OCI-LY7 (cell line): ENCODE data around the gene CD69. TPM values are rescaled to one million over a fixed set of nuclear protein-coding genes. Genes with fewer than 3 reads are reported as not detected.
A peak's percentile ranks its signal among the peaks of the same experiment; 100 is the strongest.

Experiments
- BruUV-seq: library from RNA; stranded (reverse); fragments of 400-500 nt; replicated peaks from 2 replicates; lab custom pipeline; 2021; lab: Mats Ljungman, UMichigan
- CTCF ChIA-PET: fragments of 300-600 bp; sonication (Branson Sonifier 250); formaldehyde crosslinking; loops from one replicate; lab custom pipeline; 2022; ENCODE audit warnings: antibody characterized with exemption; ENCODE audit not compliant: unreplicated experiment; lab: Charles Lee
- POLR2A ChIA-PET: fragments of 300-600 bp; sonication (Branson Sonifier 250); formaldehyde crosslinking; loops from one replicate; lab custom pipeline; 2022; ENCODE audit warnings: antibody characterized with exemption; lab: Charles Lee
- DNase-seq: peaks from one replicate; pipeline ENCODE4 v3.0.0-alpha.2; 2015; ENCODE audit warnings: low spot score
- H2AFZ ChIP-seq: fragments of 200-600 bp; sonication (generic), shearing (Covaris generic); 2 replicates; pipeline ENCODE4 v1.6.1; 2014; ENCODE audit warnings: mild to moderate bottlenecking, antibody characterized with exemption, low read length, moderate library complexity
- H3K27ac ChIP-seq: fragments of 200-600 bp; sonication (generic); 2 replicates; pipeline ENCODE4 v1.5.1; 2014; ENCODE audit warnings: mixed run types, low read depth, mild to moderate bottlenecking, moderate library complexity, low read length, inconsistent platforms; ENCODE audit not compliant: poor library complexity, severe bottlenecking
- H3K36me3 ChIP-seq: fragments of 200-600 bp; sonication (generic); 2 replicates; pipeline ENCODE4 v1.6.1; 2014; ENCODE audit warnings: mild to moderate bottlenecking, antibody characterized with exemption, low read length, moderate library complexity, mixed read lengths; ENCODE audit not compliant: insufficient read depth
- H3K4me1 ChIP-seq: fragments of 200-600 bp; sonication (generic); 2 replicates; pipeline ENCODE4 v1.5.1; 2014; ENCODE audit warnings: mild to moderate bottlenecking, low read length; ENCODE audit not compliant: insufficient read depth, poor library complexity, severe bottlenecking
- H3K4me2 ChIP-seq: fragments of 200-600 bp; sonication (generic); 2 replicates; pipeline ENCODE4 v1.6.1; 2014; ENCODE audit warnings: mild to moderate bottlenecking, low read length
- H3K4me3 ChIP-seq: fragments of 200-600 bp; sonication (generic); 2 replicates; pipeline ENCODE4 v1.5.1; 2014; ENCODE audit warnings: mild to moderate bottlenecking, low read depth, low read length; ENCODE audit not compliant: poor library complexity, severe bottlenecking
- H3K79me2 ChIP-seq: fragments of 200-600 bp; sonication (generic); 2 replicates; pipeline ENCODE4 v1.6.1; 2016; ENCODE audit warnings: low read depth, mild to moderate bottlenecking, low read length, moderate library complexity, mixed read lengths; ENCODE audit not compliant: insufficient read depth
- H3K9me2 ChIP-seq: fragments of 200-600 bp; sonication (generic); 2 replicates; pipeline ENCODE4 v1.6.1; 2016; ENCODE audit warnings: mild to moderate bottlenecking, low read length, mixed read lengths; ENCODE audit not compliant: insufficient read depth
- H3K9me3 ChIP-seq: fragments of 200-600 bp; sonication (generic); 2 replicates; pipeline ENCODE4 v1.6.1; 2014; ENCODE audit warnings: mild to moderate bottlenecking, mixed run types, low read length, mixed read lengths
- H4K20me1 ChIP-seq: fragments of 200-600 bp; sonication (generic); 2 replicates; pipeline ENCODE4 v1.6.1; 2014; ENCODE audit warnings: mild to moderate bottlenecking, antibody characterized with exemption, low read length, moderate library complexity, mixed read lengths; ENCODE audit not compliant: insufficient read depth
- CTCF ChIP-seq: fragments of 200-600 bp; sonication (generic); conservative IDR thresholded peaks from 2 replicates; pipeline ENCODE4 v1.5.1; 2014; ENCODE audit warnings: mild to moderate bottlenecking, antibody characterized with exemption, low read length, moderate library complexity, mixed read lengths
- EZH2phosphoT487 ChIP-seq: fragments of 200-600 bp; sonication (generic); IDR thresholded peaks from 2 replicates; pipeline ENCODE4 v1.6.1; 2018; ENCODE audit warnings: low read depth, borderline replicate concordance, mild to moderate bottlenecking, mixed run types, antibody characterized with exemption, low read length, moderate library complexity, mixed read lengths
- intact Hi-C: fragments of 100-400 bp; cut with micrococcal nuclease; formaldehyde crosslinking; loops from one replicate; pipeline ENCODE4 v1.10.0; 2022; ENCODE audit not compliant: unreplicated experiment
- total RNA-seq, 2 experiments: library from RNA; depleted of rRNA in 1 of 2; stranded (reverse); fragments of >200 nt in 1 of 2; shearing (Covaris generic) in 1 of 2; gene quantifications; 2 replicates each; pipeline ENCODE4 v1.2.3, GENCODE V29; 2014 to 2022

Gene CD69
- total RNA-seq, 2 experiments from 2014 or later, result 10.3 to 12.3 TPM

DNA sequence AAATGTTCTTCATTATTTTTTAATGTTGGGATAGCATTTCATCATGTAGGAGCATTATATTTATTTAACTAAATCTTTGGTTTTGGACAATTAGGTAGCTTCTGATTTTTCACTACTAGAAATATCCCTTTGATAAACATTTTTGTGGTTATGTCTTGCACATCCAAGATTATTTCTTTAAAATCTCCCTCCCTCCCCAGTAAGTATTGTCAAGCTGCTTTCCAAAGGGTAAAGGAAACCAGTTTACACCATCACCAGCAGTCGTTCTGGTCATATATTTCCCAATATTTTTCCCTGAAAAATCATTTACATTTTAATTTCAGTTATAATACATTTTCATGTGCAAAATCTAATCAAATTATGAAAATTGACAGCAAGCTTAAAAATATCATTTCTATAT lies 11.1 kb downstream of the CD69 start:
- POLR2A ChIA-PET, result interaction anchor here (0.6 to 3.9 kb wide), 10 partner anchors 9 to 445 kb away, joined by 3 to 23 read pairs (median 6); partner anchors contain the start of gene CD69
- Histone ChIP-seq H3K4me1 (peaks cover 48% of the 10 kb centered on the region), H3K4me2 (no peak overlapping the region), H3K36me3 (peaks cover 23% of the 10 kb centered on the region), H3K9me2 (no peaks in the 10 kb centered on the region), H3K9me3 (no peaks in the 10 kb centered on the region), H3K27ac (no peak overlapping the region), H4K20me1 (no peaks in the 10 kb centered on the region), H2AFZ (no peak overlapping the region; the same call in 1 of the 2 replicates), H3K79me2 (no peaks in the 10 kb centered on the region), H3K4me3 (no peak overlapping the region)
- no TSS peak for BruUV-seq
- no peak for TF ChIP-seq CTCF
- TF ChIP-seq EZH2phosphoT487, result no peak
- CTCF ChIA-PET, result interaction anchor here (5.6 kb wide), 1 partner anchor 48 kb away, joined by 65 read pairs; no protein-coding TSS in a partner anchor
- no peak for DNase-seq
- intact Hi-C loops, result loop anchor here (1.0 to 10.0 kb wide), 6 partner anchors 49 to 805 kb away; partner anchors contain the start of gene CLEC2B

DNA sequence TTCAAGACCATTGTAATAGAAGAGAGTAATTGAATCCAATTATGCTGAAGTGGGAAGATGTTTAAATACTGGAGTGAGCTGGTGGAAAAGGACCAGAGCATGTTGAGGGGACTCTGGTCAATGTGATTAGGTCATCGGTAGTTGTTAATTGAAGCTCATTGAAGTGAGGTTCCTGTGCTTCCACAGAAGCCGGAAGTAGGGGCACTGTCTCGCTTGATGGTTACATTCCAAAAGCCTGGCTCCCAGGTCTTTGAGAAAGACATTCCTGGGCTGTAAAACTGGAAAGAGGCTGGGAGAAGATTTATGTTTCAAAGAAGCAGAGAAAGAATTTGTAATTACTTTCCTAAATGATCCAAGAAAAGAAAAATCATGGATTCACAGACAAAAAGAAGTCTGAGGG lies 15.5 kb downstream of the CD69 start:
- no peaks in the 10 kb centered on the region for H4K20me1 ChIP-seq
- no peaks in the 10 kb centered on the region for H3K36me3 ChIP-seq
- H3K9me2 ChIP-seq, result no peaks in the 10 kb centered on the region
- no peaks in the 10 kb centered on the region for H3K79me2 ChIP-seq
- H3K9me3 ChIP-seq, result no peaks in the 10 kb centered on the region
- CTCF ChIA-PET, result interaction anchor here (1.1 kb wide), 1 partner anchor 23 kb away, joined by 4 read pairs; no protein-coding TSS in a partner anchor
- TF ChIP-seq CTCF, result no peak
- TF ChIP-seq EZH2phosphoT487, result no peak
- intact Hi-C loops, result loop anchor here (5.0 to 10.0 kb wide), 2 partner anchors 413 to 810 kb away; no protein-coding TSS in a partner anchor
- peak overlapping the region; percentile 18 for H3K4me2 ChIP-seq
- peak overlapping the region; percentile 74; the same call in 1 of the 2 replicates for H2AFZ ChIP-seq
- H3K27ac ChIP-seq, result peak overlapping the region; percentile 5
- H3K4me3 ChIP-seq, result no peak overlapping the region
- H3K4me1 ChIP-seq, result peaks cover 78% of the 10 kb centered on the region
- POLR2A ChIA-PET, result interaction anchor here (0.6 to 1.8 kb wide), 5 partner anchors 13 to 63 kb away, joined by 3 to 6 read pairs (median 3); partner anchors contain the start of gene CD69
- BruUV-seq, result no TSS peak
- no peak for DNase-seq

GRCh38 chr12:9742661-9743060 lies 18.0 kb downstream of the CD69 start:
- H3K9me3 ChIP-seq, result no peaks in the 10 kb centered on the region
- TF ChIP-seq CTCF (no peak), EZH2phosphoT487 (no peak)
- peak overlapping the region; percentile 54 for H3K4me3 ChIP-seq
- H3K9me2 ChIP-seq, result no peaks in the 10 kb centered on the region
- no peaks in the 10 kb centered on the region; the same call in 1 of the 2 replicates for H3K36me3 ChIP-seq
- peak overlapping the region; percentile 76 for H3K4me2 ChIP-seq
- POLR2A ChIA-PET, result interaction anchor here (0.5 to 3.2 kb wide), 30 partner anchors 9 to 912 kb away, joined by 3 to 44 read pairs (median 4); partner anchors contain the start of genes CD69, CLEC2D and CLECL1
- CTCF ChIA-PET, result interaction anchor here (0.7 to 1.6 kb wide), 10 partner anchors 11 to 57 kb away, joined by 3 to 6 read pairs (median 3); partner anchors contain the start of gene CD69
- peak overlapping the region; percentile 40; the same call in 1 of the 2 replicates for H2AFZ ChIP-seq
- DNase-seq, result no peak
- no peaks in the 10 kb centered on the region for H3K79me2 ChIP-seq
- BruUV-seq, result no TSS peak
- peak overlapping the region; percentile 93 for H3K27ac ChIP-seq
- peaks cover 83% of the 10 kb centered on the region for H3K4me1 ChIP-seq
- intact Hi-C loops, result loop anchor here (1.0 to 10.0 kb wide), 3 partner anchors 16 to 812 kb away; no protein-coding TSS in a partner anchor
- no peaks in the 10 kb centered on the region for H4K20me1 ChIP-seq
